Stimulated activated CD8-positive, alpha-beta memory T cell treated with anti-CD3 and anti-CD28 coated beads, Interleukin-12 subunit alpha, Interleukin-12 subunit beta, amount 100 ng/mL, for 24 hours (primary cell): Measurements from ENCODE around the gene PARP11.

Experiments used
- DNase-seq: peaks from one replicate; pipeline ENCODE4 v3.0.0-alpha.2; 2020; ENCODE audit errors: extremely low read depth

PARP11 gene

DNA sequence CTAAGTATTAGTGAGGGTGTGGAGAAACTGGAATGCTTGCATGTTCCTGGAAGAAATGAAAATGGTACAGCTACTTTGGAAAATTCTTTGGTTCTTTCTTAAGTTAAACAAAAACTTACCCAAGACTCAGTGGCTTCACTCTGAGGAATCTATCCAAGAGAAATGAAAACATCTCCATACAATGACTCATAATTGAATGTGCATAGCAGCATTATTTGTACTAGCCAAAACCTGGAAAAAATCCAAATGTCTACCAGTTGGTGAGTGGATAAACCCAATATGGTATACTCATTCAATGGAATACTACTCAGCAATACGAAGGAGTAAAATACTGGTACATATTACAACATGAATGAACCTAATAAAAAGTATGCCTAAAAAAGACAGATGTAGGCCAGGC is 102.3 kb downstream of the PARP11 start:
- no peak for DNase-seq

DNA sequence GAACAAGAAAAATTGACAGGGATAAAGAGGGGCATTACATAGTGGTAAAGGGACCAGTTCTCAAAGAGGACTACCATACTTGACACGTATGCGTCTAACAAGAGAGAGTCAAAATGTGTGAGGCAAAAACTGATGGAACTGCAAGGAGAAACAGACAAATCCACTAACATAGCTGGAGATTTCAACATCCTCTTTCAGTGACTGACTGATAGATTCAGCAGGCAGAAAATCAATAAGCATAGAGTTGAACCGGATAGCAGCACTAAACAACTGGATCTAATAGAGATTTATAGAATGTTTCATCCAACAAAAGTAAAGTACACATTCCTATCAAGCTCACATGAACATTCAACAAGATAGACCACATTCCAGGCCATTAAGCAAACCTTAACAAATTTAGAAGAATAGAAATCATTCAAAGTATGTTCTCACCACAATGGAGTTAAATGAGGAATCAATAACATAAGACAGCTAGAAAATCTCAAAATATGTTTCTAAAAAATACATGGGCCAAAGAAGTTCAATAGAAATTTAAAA is 104.2 kb downstream of the PARP11 start:
- no peak for DNase-seq

GRCh38 chr12:3761116-3761735 is 112.0 kb downstream of the PARP11 start:
- DNase-seq, result no peak

DNA sequence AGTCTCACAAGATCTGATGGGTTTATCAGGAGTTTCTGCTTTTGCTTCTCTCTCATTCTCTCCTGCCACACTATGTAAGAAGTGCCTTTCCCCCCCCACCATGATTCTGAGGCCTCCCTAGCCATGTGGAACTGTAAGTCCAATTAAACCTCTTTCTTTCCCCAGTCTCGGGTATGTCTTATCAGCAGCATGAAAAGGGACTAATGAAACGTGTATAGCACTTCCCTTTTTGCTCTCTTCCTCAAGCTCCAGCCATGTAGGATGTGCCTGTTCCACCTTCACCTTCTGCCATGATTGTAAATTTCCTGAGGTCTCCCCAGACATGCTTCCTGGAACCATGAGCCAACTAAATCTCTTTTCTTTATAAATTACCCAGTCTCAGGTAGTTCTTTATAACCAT is 113.3 kb downstream of the PARP11 start:
- no peak for DNase-seq
